ENCODE data around the gene OR2L5.

OR2L5 gene, protein sequence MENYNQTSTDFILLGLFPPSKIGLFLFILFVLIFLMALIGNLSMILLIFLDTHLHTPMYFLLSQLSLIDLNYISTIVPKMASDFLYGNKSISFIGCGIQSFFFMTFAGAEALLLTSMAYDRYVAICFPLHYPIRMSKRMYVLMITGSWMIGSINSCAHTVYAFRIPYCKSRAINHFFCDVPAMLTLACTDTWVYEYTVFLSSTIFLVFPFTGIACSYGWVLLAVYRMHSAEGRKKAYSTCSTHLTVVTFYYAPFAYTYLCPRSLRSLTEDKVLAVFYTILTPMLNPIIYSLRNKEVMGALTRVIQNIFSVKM

DNA sequence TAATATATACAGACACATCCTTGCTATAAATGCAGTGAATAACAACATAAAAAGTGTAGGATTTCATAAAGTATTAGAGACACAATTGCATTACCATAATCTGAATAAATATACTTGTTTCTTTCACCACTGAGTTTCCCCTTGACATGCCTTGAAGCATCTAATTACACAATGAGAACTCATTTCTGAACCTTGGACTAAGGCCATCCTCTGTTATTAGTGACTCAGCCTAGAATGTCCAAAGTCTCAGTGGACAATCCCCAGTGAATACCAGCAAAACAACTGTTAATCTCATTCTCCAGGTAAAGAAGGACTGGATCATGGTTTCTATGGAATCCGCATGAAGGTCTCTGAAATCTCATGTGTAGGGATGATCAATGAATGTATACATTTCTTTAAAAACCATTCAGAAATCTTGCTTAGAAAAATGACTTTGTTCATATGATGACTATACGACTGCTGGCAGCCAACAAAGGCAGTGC lies at the start of gene OR2L5:
TSS of gene OR2L5 (plus strand) at position 432 of the 482 bp plus-strand sequence. CDS start 8,288 bp downstream, outside the sequence.
- DNase-seq, result no peak

- DNase-seq, result no peak
Measured at GRCh38 chr1:247964933-247965332, 48.5 kb upstream of the OR2L5 start, which contains the start of gene OR2AK2. Gene OR2AK2, plus strand, starts transcription at chr1:247965233. Its CDS starts 144 bp downstream, at chr1:247965377.

DNA sequence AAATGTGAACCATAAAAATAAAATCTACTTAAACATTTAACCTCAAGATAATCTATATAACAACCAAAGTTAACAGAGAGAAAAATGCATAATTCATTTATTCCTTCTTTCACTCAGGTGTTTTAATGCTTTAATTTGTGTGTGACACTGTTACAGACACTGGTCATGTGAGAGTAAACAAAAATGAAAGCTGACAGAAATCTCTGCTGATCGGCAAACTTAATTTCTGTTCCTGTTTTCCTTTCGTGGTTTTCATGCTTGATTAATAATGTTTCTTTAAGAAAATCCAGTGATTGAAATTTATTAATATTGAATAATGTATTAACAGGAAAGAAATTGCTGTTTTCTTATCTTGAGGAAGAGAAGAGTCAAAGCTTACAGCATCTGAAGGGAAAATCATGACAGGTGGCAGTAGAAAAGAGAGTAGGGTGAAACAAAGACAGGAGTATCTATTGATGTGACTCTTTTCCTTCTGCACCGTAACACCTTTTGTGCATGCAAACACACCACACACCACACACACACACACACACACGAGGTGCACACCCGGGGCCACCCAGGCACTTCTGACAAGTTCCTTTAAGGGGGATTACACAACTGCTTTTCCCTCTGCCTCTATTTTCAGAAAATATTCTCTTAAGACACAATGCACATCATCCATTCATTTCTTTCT lies 46.8 kb upstream of the OR2L5 start:
- DNase-seq, result no peak

DNA sequence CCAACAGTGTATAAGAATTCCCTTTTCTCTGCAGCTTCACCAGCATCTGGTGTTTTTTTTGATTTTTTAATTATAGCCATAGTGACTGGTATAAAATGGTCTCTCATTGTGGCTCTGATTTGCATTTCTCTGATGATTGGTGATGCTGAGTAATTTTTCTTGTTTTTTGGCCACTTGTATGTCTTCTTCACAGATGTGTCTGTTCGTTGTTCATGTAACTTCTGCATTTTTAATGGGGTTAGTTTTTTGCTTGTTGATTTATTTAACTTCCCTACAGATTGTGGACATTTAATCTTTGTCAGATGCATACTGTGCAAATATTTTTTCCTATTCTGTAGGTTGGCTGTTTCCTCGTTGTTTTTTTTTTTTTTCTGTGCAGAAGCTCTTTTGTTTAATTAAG lies 20.5 kb upstream of the OR2L5 start:
- DNase-seq, result no peak

DNA sequence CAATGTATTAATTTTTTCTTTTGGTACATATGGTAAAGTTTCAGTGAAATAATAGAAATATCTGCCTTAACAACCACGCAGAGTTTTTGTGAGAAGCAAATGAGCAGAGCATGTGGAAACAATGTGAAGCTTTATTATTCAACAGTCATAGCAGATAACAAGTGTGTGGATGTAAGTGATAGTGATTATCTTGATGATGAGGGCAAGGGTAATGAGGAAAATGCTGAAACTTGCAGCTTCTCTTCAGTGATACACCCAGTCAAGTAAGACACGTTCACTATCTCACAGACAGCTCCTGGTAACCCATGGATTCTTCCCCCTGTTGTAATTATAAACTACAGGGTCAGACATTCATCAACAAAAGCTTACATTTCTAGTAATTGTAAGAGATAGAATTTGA lies 14.6 kb upstream of the OR2L5 start:
- DNase-seq, result no peak

DNA sequence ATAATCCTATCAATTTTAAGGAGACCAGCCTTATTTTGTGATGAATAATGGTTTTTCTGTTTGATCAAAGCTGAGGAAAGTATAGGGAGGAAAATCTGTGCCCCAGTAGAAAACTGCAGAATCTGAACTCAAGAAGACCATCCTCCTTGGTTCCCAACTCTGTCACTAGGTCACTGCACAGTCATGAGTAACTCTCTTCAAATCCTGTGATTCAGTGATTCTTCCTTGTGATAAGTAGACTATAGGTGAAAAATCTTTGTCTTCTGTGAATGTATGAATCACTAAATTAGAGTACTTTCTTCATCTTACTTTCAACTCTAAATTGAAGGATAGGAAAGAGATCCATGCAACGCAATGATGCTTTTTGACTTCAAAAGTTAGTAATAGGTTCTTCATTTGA lies 13.3 kb upstream of the OR2L5 start:
- DNase-seq, result no peak

- no peak for DNase-seq
Measured at GRCh38 chr1:248007778-248008177, 5.7 kb upstream of the OR2L5 start.

DNA sequence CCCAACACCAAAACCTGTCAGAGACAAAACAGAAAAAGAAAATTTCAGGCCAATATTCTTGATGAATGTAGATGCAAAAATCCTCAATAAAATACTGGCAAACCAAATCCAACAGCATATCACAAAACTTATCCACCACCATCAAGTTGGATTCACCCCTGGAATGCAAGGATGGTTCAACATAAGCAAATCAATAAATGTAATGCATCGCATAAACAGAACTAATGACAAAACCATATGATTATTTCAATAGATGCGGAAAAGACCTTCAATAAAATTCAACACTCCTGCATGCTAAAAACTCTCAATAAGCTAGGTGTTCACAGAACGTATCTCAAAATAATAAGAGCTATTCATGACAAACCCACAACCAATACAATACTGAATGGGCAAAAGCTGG lies 3.8 kb upstream of the OR2L5 start:
- DNase-seq, result no peak

DNA sequence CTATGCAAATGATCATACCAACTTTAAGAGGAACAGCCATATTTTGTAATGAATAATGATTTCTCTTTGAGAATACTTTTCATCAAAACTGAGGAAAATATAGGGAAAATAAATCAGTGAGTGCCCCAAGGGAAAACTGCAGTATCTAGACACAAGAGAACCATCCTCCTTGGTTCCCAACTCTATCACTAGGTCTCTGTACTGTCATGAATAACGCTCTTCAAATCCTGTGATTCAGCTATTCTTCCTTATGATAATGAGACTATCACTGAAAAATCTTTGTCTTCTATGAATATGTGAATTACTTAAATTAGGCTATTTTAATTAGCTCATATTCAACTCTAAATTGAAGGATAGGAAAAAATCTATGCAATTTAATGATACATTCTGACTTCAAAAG lies 2.3 kb downstream of the OR2L5 start:
- DNase-seq, result no peak

DNA sequence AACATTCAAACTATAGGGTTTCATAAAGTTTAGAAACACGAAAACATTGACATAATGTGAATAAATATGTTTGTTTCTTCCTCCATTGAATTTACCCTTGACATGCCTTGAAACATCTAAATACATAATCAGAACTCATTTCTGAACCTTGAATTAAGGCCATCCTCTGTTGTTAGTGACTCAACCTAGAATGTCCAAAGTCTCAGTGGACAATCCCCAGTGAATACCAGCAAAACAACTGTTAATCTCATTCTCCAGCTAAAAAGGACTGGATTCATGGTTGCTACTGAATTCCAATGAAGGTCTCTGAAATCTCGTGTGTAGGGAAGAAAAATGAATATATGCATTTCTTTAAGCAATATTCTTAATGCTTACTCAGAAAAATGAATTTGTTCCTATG lies 16.3 kb downstream of the OR2L5 start, which contains the start of gene OR2L2:
TSS of gene OR2L2 (plus strand) at position 301 of the 400 bp plus-strand sequence. CDS start 8,198 bp downstream, outside the sequence.
- DNase-seq, result no peak

DNA sequence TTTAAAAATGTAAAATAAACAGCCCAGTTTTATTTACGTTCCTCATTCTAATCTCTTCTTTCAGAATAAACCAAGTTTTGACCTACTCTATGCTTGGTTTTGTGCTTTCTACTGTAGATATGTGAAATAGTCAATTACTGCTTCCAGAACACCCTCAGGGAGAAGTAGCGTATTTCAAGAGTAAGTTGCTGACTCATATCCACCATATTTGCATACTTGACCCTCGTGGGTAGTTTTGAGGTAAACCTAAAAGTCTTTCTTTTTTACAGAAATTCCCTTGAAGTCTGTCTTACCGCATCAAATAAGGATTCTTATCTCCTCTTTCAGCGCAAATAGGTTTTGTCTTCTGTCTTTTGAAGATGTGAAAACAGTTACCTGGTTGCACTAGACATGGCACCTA lies 31.7 kb downstream of the OR2L5 start:
- no peak for DNase-seq

- DNase-seq, result no peak
Measured at GRCh38 chr1:248046536-248046935, 33.1 kb downstream of the OR2L5 start, which contains the start of gene OR2L3. Gene OR2L3, plus strand, starts transcription at chr1:248046836. Its CDS starts 13,846 bp downstream, at chr1:248060682.

DNA sequence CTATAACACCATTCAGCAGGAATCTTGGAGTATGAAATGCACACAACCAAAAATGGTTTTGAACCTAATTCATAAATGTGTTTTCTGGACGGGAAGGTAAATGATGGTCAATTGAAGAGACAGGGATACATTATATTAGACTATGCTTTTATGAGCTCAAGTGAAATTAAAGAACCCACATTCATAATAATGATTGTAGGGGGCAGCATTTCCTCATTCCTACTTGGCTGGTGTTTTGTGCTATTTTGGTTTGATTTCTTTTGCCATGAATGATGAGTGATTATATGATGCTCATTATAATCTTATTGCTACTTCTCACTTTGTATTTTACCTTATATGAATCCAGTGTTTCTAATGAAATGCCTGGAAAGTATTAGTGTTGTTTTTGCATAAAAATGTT lies 33.5 kb downstream of the OR2L5 start:
- DNase-seq, result no peak

- DNase-seq, result no peak
Measured at GRCh38 chr1:248054671-248055070, 41.2 kb downstream of the OR2L5 start.

DNA sequence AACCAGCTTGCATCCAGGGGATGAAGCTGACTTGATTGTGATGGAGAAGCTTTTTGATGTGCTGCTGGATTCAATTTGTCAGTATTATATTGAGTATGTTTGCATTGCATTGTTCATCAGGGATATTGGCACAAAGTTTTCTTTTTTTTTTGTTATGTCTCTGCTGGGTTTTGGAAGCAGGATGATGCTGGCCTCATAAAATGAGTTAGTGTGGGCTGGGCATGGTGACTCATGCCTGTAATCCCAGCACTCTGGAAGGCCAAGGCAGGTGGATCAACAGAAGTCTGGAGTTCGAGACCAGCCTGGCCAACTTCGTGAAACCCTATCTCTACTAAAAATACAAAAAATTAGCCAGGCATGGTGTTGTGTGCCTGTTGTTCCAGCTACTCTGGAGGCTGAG lies 41.8 kb downstream of the OR2L5 start:
- DNase-seq, result no peak

GRCh38 chr1:248065071-248065470 lies 51.6 kb downstream of the OR2L5 start:
- no peak for DNase-seq

GRCh38 chr1:248065604-248066003 lies 52.1 kb downstream of the OR2L5 start:
- no peak for DNase-seq

All from activated naive CD4-positive, alpha-beta T cell (primary cell).